ENCODE results near the gene OPRD1. TPM values are rescaled to one million over a fixed set of nuclear protein-coding genes. Genes with fewer than 3 reads are reported as not detected.
"Not testable (repeated sequence)": the region's sequence is repeated elsewhere in the genome, so short reads cannot be mapped to it uniquely, and the experiment has no call there.

Gene OPRD1
- total RNA-seq, 4 donors from 2014 or later: not detected

DNA sequence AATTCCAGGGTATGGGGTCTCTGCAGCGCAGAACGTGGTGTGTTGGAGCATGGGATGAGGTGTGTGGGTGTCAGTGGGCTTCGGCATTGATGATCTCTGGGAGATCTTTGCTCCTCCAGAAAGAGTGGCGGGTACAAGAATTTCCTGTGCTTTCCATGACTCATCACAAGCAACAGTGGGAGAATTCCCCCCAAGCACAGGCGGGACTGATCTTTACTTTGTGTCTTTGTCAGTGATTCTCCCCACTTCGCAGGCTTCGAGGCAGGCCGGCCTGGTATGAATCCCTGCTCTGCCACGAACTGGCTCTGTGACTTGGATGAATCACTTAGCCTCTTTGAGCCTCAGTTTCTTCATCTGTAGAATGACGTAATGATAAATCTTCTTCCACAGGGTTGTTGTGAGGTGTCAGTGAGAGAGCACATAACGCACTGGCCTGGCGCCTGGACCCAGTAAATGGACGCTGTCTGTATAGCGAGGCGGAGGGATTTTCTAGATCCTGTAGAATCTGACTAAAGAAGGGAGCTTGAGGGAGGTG lies 2.0 kb downstream of the OPRD1 start:
- WGBS, 2 donors: 64 to 67% methylated on average over 15 of the region's 15 CpGs
- H3K4me3 ChIP-seq (ENCODE audit: low read depth, poor library complexity, severe bottlenecking): no peak overlapping the region
- DNase-seq (ENCODE audit: low spot score in 2 of 2): no peak
- no peak for TF ChIP-seq POLR2A (IDR thresholded peaks at IDR 0.05)
- intact Hi-C loops (cut with DNase I; ENCODE audit: low total_unique reads): no loop called here

GRCh38 chr1:28815533-28816185 lies 3.7 kb downstream of the OPRD1 start:
- WGBS, 2 donors: 31 to 43% methylated on average over 12 of the region's 12 CpGs

DNA sequence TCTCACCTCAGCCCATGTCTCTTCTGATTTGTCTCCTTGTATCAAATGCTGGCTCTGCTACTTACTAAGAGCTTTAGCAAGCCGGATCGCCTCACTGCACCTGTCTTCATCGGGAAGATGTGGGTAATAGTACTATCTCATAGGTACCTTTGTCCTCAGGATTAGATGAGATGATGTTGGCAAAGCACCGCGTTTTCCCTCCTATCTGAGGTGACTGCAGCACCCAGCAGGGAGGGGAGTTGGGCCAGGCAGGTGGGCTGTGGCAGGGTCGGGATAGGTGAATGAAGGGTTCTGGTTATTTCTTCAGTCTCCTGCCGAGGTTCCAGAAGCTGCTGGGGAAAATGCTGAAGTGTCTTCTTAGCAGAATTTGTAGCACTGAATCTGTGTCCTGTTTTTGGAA lies 5.2 kb downstream of the OPRD1 start:
- no peak overlapping the region for H3K4me3 ChIP-seq (ENCODE audit: low read depth, poor library complexity, severe bottlenecking)
- WGBS, 2 donors: 84 to 93% methylated on average over 7 of the region's 7 CpGs
- TF ChIP-seq, protein P1, sequence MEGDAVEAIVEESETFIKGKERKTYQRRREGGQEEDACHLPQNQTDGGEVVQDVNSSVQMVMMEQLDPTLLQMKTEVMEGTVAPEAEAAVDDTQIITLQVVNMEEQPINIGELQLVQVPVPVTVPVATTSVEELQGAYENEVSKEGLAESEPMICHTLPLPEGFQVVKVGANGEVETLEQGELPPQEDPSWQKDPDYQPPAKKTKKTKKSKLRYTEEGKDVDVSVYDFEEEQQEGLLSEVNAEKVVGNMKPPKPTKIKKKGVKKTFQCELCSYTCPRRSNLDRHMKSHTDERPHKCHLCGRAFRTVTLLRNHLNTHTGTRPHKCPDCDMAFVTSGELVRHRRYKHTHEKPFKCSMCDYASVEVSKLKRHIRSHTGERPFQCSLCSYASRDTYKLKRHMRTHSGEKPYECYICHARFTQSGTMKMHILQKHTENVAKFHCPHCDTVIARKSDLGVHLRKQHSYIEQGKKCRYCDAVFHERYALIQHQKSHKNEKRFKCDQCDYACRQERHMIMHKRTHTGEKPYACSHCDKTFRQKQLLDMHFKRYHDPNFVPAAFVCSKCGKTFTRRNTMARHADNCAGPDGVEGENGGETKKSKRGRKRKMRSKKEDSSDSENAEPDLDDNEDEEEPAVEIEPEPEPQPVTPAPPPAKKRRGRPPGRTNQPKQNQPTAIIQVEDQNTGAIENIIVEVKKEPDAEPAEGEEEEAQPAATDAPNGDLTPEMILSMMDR (IDR thresholded peaks at IDR 0.05): no peak
- no peak for DNase-seq (ENCODE audit: low spot score in 2 of 2)
- intact Hi-C loops (cut with DNase I; ENCODE audit: low total_unique reads): no loop called here

More at GRCh38 chr1:28815533-28816185, 3.7 kb downstream of the OPRD1 start:
- DNase-seq (ENCODE audit: low spot score in 2 of 2): no peak
- no peak for TF ChIP-seq POLR2A (IDR thresholded peaks at IDR 0.05)
- TF ChIP-seq, protein P1 (IDR thresholded peaks at IDR 0.05): no peak
- intact Hi-C loops (cut with DNase I; ENCODE audit: low total_unique reads): no loop called here
- no peak overlapping the region for H3K4me3 ChIP-seq (ENCODE audit: low read depth, poor library complexity, severe bottlenecking)

DNA sequence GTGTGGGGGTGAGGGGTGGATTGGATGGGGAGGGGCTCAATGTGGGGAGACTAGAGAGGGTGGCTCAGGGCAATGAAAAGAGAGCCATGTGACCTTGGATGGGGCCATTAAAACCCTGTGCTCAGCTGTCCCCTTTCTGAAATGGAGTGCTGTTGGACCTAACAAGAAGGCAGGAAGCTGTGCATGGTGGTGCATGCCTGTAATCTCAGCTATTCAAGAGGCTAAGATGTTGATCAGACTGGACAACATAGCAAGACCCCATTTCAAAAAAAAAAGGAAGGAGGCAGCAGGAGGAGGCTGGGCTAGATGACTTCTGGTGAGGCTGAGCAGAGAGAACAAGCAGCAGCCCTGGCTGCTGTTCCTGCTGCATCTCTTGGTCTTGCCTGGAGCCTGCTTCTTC lies 7.0 kb downstream of the OPRD1 start:
- no peak for DNase-seq (ENCODE audit: low spot score in 2 of 2)
- intact Hi-C loops (cut with DNase I; ENCODE audit: low total_unique reads): no loop called here
- H3K4me3 ChIP-seq (ENCODE audit: low read depth, poor library complexity, severe bottlenecking): no peak overlapping the region
- TF ChIP-seq, protein P1 (IDR thresholded peaks at IDR 0.05): no peak

DNA sequence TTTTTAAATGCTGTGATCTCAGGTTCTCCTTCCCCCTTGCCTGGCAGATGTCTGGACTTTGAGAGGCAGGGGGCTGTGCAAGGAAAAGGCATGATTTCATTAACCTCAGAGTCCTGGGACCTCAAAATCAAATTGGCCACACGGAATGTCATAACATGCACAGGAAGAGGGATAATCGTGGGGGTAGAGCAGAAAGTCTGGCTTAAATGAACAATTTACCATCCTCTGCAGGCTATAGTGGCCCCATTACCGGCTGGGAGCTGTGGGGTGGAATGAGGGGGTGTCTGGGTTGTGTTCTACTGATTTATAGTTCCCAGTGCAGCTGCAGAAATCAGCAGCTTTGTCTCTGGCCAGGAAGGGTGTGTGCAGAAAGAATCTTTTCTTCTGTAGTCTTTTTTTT lies 10.8 kb downstream of the OPRD1 start:
- WGBS, 2 donors: 22 to 35% methylated on average over 3 of the region's 3 CpGs
- intact Hi-C loops (cut with DNase I; ENCODE audit: low total_unique reads): no loop called here
- DNase-seq (ENCODE audit: low spot score in 2 of 2): no peak
- H3K4me3 ChIP-seq (ENCODE audit: low read depth, poor library complexity, severe bottlenecking): no peak overlapping the region
- TF ChIP-seq POLR2A (IDR thresholded peaks at IDR 0.05): no peak
- TF ChIP-seq, protein P1 (IDR thresholded peaks at IDR 0.05): no peak

GRCh38 chr1:28824061-28824460 lies 12.1 kb downstream of the OPRD1 start:
- H3K4me3 ChIP-seq (ENCODE audit: low read depth, poor library complexity, severe bottlenecking); intact Hi-C loops (cut with DNase I; ENCODE audit: low total_unique reads); DNase-seq (ENCODE audit: low spot score in 2 of 2): not testable (repeated sequence)
- WGBS, 2 donors: 89 to 90% methylated on average over 11 of the region's 11 CpGs

DNA sequence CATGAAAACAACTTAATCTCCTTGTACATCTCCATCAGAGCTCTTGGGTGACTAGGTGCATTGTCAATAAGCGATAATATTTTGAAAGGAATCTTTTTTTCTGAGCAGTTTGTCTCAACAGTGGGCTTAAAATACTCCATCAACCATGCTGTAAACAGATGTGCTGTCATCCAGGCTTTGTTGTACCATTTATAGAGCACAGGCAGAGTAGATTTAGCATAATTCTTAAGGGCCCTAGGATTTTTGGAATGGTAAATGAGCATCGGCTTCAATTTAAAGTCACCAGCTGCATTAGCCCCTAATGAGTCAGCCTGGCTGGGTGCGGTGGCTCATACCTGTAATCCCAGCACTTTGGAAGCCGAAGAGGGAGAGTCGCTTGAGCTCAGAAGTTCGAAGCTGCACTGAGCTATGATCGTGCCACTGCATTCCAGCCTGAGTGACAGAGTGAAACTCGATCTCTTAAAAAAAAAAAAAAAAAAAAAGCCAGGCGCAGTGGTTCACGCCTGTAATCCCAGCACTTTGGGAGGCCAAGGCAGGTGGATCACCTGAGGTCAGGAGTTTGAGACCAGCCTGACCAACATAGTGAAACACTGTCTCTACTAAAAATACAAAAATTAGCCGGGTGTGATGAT lies 16.4 kb downstream of the OPRD1 start:
- intact Hi-C loops (cut with DNase I; ENCODE audit: low total_unique reads); H3K4me3 ChIP-seq (ENCODE audit: low read depth, poor library complexity, severe bottlenecking); DNase-seq (ENCODE audit: low spot score in 2 of 2): not testable (repeated sequence)
- WGBS, 2 donors: 40 to 49% methylated on average over 11 of the region's 11 CpGs

Data from lower leg skin (tissue), 4 donors.